DMS 273 (cell line): ENCODE results near the gene PCNP.
"Not testable (repeated sequence)": the region's sequence is repeated elsewhere in the genome, so short reads cannot be mapped to it uniquely, and the experiment has no call there.

Source experiments
- DNase-seq: peaks from one replicate; lab custom pipeline; 2025; ENCODE audit not compliant: unreplicated experiment; lab: John Stamatoyannopoulos, UW

The PCNP gene

DNA sequence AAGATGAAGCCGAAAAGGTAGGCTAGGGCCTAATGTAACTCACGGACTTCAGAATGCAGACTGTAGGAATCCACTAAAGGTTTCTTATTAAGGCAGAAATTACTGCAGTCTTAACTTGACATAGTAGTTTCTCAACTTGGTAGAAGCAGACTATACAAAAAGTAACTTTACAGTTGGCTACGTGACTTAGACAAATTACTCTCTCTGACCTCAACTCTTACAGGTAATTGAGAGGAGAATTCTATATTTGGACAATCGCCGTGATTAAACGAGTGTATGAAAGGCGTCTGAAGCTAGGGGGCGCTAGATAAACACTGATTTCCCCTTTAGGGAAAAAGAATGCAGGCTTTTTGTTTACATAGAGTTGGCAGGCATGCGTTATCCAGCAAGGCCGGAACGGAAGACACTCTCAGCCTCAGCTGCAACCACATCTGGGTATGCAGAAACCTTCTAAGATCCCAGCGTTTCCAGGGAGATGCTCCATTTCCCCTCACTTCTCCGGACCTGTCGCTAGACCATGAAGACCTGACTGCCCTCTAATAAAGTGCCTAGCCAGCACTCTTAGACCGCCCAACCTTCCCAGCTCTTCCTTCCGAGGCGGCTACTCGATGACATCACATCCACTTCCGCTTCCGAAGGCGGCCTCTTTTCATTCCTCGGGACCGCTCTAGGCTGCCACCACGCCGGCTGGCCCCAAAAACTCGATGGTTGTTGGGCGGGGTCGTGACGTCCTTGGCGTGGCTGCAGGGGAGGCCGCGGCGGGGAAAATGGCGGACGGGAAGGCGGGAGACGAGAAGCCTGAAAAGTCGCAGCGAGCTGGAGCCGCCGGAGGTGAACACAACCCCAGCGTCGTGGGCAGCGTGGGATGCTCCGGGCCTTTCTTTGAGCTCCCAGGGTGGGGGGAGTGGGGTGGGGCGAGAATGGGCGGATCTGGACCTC, at the start of gene PCNP:
PCNP (plus strand) TSS at position 732 of the 939 bp plus-strand sequence; CDS start at position 768, 36 bp downstream.
- DNase-seq, result peak; percentile 100

- no peak for DNase-seq
Measured at GRCh38 chr3:101527441-101527840, 46.5 kb upstream of the PCNP start.

DNA sequence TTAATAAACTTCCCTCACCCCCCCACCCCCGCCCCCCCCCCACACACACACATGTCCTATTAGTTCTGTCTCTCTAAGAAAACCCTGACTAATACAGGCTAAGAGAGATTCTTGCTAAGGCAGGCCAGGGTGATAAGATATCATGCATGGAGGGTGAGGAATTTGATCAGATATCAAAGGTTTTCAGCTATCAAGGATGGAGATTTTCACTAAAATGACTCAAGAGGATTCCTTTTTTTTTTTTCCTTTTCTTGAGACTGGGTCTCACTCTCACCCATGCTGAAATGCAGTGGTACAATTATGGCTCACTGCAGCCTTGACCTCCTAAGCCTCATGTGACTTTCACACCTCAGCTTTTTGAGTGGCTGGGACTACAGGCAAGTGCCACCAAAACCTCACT, 46.1 kb upstream of the PCNP start:
- no peak for DNase-seq

GRCh38 chr3:101529816-101530685, 43.9 kb upstream of the PCNP start:
- DNase-seq, result no peak

DNA sequence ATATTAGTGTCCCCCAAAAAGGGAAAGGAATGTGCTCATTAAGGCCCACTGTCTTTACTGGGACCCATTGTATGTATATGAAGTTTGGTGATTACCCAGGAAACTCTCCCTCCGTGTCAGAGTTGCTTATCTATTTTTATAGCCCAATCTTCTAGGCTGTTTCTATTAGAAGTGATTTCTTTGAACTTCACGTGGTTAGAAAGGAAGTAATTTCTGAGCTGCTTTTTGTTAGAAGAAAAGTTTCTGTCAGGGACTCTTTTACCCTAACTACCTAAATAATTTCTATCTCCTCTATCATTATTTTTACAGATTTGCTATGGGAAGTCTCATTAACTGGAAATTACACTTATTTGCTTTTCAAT, 43.3 kb upstream of the PCNP start:
- DNase-seq, result no peak

DNA sequence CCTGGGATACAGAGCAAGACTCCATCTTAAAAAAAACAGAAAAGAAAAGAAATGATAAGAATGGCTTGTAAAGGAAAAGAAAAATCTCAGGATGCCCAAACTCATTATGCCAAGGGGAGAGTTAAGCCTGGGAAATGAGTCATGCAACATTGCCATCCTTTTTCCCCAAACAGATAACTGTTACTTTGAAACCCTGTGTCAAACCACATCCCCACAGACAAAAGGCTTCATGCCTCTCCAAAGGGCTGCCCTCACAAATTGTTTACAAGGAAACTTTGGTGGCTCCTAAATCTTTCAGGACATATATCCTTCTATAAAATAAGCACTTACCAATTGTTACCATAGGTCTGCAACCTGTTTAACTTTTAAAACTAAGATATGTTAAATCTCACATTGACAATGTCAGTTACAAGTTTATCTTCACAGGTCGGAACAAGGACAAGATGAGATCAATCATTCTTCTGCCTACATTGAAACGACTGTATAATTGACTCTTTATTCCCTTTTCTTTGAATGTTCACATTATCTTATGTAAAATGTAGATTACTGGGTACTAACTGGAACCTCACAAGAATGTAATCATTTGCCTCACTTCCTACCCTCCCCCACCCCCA, 42.4 kb upstream of the PCNP start:
- no peak for DNase-seq

DNA sequence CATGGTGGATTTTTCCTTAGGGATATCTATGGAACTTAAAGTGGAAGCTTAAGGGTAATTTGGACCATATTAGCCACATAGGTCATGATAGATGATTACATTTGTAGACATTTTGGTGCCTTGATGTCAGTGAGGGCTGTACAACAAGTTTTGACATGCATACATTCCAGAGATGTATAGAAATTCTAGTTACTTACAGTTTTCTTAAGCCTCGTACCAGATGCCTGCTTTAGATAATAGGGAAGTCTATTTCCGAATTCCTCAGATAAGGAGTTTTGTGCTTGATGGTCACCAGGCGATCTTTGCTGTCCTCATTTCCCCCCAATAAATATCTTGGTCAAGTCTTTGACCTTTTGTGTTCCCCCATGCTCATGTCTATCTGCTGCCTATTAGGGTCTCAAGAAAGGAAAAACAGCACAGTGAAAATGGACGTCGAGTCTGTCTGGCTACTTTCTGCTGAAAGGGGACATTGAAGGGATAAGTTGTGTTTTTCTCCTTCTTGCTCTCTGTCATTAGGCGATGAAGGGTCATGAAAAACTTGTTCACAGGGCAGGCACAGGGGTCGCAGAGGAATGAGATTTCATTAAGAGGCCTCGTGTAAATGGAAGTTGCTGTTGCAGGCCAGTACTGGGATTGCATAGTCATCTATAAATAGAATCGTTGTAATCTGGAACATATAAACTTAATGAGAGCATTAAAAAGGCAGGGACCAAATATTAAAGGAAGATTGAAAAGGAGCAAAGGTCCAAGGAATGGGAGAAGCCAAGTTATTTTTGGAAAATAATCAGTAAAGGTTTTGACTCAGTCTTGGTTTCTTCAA, 41.0 kb upstream of the PCNP start:
- DNase-seq, result no peak

DNA sequence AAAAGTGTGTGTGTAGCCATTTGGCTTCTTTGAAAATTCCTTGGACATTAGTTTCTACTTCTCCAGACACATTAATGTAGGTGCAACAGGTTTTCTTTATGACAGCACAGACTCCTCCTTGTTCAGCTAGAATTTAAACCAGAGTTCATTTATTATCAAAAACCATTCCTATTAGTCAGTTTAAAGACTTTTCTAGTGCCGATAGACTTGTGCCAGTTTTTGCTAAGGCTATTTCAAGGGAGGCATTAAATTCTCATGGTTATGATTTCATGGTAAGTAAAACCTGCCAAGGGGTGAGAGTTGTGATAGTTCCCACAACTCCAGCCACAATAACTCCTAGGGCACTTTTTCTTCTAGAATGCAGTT, 40.4 kb upstream of the PCNP start:
- no peak for DNase-seq

- DNase-seq, result no peak
Measured at GRCh38 chr3:101535221-101535620, 38.8 kb upstream of the PCNP start.

DNA sequence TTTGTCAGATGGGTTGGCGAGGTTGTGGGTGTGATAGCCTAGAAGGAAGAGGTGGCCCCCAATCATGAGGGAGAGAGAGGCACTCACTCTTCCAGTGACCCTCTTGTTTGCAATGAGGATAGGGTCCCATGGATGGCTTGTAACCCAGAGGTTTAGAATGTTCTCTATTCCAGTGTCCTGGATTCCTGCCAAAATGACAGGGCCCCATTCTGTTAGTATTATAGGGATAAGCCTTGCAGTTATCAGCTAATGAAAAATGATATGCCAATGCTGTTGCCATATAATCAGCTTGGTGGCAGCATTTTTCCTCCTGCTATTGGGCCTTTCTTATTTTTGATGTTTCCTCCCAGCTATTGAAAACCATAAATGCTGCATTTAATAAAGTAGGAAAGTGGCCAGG, 37.7 kb upstream of the PCNP start:
- DNase-seq, result peak; percentile 19

DNA sequence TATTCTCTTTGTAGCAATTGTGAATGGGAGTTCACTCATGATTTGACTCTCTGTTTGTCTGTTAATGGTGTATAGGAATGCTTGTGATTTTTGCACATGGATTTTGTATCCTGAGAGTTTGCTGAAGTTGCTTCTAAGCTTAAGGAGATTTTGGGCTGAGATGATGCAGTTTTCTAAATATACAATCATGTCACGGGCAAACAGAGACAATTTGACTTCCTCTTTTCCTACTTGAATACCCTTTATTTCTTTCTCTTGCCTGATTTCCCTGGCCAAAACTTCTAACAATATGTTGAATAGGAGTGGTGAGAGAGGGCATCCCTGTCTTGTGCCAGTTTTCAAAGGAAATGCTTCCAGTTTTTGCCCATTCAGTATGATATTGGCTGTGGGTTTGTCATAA, 37.0 kb upstream of the PCNP start:
- DNase-seq, result not testable (repeated sequence)

GRCh38 chr3:101542957-101543356, 31.0 kb upstream of the PCNP start:
- DNase-seq, result no peak

DNA sequence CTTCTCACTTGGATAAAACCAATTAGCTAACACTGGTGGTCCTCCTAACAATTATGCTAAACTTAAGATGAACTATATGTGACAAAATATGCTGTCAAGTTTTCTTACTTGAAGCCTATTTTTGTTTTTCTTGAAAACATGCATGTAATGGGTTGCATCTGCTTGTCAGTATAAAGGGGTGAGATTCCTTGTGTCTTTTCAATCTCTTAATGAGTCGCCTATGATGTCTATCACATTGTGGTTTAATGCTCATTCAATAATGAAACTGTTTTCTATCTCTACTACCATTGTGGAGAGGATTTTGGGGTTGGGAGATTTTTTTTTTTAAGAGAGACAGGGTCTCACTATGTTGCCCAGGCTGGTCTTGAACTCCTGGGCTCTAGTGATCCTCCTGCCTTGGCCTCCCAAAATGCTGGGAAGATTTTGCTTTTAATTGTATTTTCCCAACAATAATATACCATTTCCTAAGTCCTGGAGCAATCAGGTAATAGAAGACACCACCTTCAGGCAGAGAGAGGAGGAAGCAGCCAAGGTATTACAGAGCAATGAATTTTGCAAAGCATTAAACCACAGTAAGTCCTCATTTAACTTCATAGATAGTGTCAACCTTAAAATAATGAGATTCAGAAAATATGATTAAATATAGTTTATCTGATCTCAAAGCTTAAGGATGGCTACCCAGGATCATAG, 29.7 kb upstream of the PCNP start:
- DNase-seq, result no peak

DNA sequence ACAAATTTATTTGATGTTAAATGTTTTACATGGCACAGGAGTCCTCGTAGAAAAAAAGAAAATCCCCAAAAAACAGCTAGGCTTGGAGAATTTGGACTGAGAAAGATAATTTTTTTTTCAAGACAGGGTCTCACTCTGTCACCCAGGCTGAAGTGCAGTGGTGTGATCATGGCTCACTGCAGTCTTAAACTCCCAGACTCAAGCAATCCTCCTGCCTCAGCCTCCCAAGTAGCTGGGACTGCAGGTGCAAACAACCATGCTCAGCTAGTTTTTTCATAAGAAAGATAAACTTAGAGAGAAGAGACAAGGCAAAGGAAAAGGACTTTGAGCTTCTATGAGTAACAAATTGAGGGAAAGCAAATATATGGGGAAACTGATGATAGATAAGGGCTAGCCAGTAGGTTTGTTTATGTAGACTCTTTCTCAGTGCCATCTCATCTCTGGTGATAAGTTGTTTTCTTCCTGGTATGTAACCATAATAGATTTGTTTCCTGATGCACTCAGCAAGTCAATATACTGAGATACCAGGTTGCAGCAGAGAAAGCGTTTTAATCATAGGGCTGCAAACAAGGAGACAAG, 25.4 kb upstream of the PCNP start:
- DNase-seq, result no peak

DNA sequence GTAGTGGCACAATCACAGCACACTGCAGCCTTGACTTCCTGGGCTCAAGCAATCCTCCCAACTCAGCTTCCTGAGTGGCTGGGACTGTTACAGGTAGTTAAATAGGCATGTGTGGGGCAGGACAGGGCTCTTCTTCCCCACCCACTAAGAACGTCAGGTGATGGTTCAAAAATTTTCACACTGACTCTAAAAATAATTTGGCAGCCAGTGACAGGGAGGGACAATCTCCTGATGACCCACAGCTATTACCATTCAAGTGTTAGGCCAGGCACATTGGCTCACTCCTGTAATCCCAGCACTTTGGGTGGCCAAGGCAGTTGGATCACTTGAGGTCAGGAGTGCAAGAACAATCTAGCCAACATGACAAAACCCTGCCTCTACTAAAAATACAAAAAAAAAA, 24.5 kb upstream of the PCNP start:
- no peak for DNase-seq

DNA sequence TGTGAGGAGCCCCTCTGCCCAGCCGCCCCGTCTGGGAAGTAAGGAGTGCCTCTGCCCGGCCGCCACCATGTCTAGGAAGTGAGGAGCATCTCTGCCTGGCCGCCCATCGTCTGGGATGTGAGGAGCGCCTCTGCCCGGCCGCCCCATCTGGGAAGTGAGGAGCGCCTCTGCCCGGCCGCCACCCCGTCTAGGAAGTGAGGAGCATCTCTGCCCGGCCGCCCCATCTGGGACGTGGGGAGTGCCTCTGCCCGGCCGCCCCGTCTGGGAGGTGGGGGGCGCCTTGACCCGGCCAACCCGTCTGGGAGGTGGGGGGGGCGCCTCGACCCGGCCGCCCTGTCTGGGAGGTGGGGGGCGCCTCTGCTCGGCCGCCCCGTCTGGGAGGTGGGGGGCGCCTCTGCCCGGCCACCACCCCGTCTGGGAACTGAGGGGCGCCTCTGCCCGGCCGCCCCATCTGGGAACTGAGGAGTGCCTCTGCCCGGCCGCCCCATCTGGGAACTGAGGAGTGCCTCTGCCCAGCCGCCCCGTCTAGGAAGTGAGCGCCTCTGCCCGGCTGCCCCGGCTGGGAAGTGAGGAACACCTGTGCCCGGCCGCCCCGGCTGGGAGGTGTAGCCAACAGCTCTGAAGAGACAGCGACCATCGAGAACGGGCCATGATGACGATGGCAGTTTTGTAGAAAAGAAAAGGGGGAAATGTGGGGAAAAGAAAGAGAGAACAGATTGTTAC, 22.5 kb upstream of the PCNP start:
- not testable (repeated sequence) for DNase-seq

DNA sequence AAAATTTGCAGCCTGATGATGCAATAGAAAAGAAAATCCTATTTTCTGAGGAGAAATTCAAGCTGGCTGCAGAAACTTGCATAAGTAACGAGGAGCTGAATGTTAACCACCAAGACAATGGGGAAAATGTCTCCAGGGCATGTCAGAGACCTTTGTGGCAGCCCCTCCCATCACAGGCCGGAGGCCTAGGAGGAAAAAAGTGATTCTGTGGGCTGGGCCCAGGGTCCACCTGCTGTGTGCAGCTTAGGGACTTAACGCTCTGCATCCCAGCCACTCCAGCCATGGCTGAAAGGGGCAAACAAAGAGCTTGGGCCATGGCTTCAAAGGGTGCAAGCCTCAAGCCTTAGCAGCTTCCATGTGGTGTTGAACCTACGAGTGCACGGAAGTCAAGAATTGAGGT, 20.6 kb upstream of the PCNP start:
- not testable (repeated sequence) for DNase-seq

GRCh38 chr3:101556064-101556463, 17.9 kb upstream of the PCNP start:
- no peak for DNase-seq
